Lower lobe of right lung (tissue), 2 donors: ENCODE results near the gene CRYBA2. TPM values are rescaled to one million over a fixed set of nuclear protein-coding genes. Genes with fewer than 3 reads are reported as not detected.

ENCODE experiments used
- ATAC-seq, 2 donors: fragments of 200-7000 bp; cut with Tn5 transposase; one replicate each; pipeline ENCODE4 v1.9.1; 2020 to 2022; ENCODE audit warnings: mild to moderate bottlenecking in 2 of 2, moderate library complexity in 2 of 2
- DNase-seq: peaks from one replicate; pipeline ENCODE4 v3.0.0-alpha.2; 2020
- H3K27ac ChIP-seq: fragments of 200-600 bp; one replicate; pipeline ENCODE4 v1.8.0; 2022
- H3K27me3 ChIP-seq: fragments of 200-600 bp; one replicate; pipeline ENCODE4 v1.8.0; 2022; ENCODE audit warnings: low read depth
- H3K36me3 ChIP-seq: fragments of 200-600 bp; one replicate; pipeline ENCODE4 v1.8.0; 2022; ENCODE audit warnings: mild to moderate bottlenecking
- H3K4me1 ChIP-seq: fragments of 200-600 bp; one replicate; pipeline ENCODE4 v1.8.0; 2022
- H3K4me3 ChIP-seq: fragments of 200-600 bp; one replicate; pipeline ENCODE4 v1.8.0; 2022; ENCODE audit warnings: mild to moderate bottlenecking
- H3K9me3 ChIP-seq: fragments of 200-600 bp; one replicate; pipeline ENCODE4 v1.8.0; 2022
- intact Hi-C: fragments of 100-400 bp; cut with DNase I; formaldehyde crosslinking; loops from one replicate; pipeline ENCODE4 v1.11.0; 2022
- total RNA-seq: library from RNA; stranded (reverse); fragmentation: NEBNext Ultra II Directional; extraction: Animal tissue kit (Norgen Biotek cat#: 25700); gene quantifications from one replicate; pipeline ENCODE4 v1.2.1, GENCODE V29; 2021
- TF ChIP-seq, protein P1 (sequence below): fragments of 200-600 bp; IDR thresholded peaks from one replicate; pipeline ENCODE4 v1.8.0; 2022; ENCODE audit warnings: antibody characterized with exemption, mild to moderate bottlenecking
- donor health status: DM: no; HTN: yes; CAD: no; lungs with severe emphysema.

The CRYBA2 gene
- total RNA-seq, 1 donor from 2014 or later: not detected

GRCh38 chr2:219037783-219038499 lies 44.7 kb upstream of the CRYBA2 start:
- Histone ChIP-seq H3K4me1 (no peaks in the 10 kb centered on the region), H3K36me3 (no peaks in the 10 kb centered on the region), H3K4me3 (no peak overlapping the region), H3K27me3 (peaks cover 47% of the 10 kb centered on the region), H3K27ac (no peak overlapping the region), H3K9me3 (no peaks in the 10 kb centered on the region)
- TF ChIP-seq, protein P1, sequence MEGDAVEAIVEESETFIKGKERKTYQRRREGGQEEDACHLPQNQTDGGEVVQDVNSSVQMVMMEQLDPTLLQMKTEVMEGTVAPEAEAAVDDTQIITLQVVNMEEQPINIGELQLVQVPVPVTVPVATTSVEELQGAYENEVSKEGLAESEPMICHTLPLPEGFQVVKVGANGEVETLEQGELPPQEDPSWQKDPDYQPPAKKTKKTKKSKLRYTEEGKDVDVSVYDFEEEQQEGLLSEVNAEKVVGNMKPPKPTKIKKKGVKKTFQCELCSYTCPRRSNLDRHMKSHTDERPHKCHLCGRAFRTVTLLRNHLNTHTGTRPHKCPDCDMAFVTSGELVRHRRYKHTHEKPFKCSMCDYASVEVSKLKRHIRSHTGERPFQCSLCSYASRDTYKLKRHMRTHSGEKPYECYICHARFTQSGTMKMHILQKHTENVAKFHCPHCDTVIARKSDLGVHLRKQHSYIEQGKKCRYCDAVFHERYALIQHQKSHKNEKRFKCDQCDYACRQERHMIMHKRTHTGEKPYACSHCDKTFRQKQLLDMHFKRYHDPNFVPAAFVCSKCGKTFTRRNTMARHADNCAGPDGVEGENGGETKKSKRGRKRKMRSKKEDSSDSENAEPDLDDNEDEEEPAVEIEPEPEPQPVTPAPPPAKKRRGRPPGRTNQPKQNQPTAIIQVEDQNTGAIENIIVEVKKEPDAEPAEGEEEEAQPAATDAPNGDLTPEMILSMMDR: no peak
- intact Hi-C loops: no loop called here
- DNase-seq (no peak), ATAC-seq (peak in 1 of 2 donors; percentile 29)

DNA sequence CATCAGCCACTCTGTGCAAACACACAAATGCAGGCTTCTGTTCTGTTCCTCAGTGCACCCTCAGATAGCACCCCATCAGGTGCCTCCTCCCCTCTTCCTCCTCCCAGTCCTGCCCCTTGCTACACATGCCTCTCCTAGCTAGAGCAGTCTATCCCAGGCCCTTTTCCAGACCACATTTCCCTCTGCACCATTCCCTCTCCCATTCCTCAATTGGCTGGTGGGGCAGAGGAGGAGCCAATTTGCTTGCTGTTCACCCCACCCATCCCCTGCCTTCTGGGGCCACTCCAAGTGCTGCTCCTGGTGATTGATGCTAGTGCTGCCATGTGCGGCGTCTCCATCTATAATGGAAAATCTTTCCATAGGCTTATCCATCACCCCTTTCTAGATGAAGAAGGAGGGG lies 42.7 kb upstream of the CRYBA2 start:
- Histone ChIP-seq H3K4me1 (no peaks in the 10 kb centered on the region), H3K27ac (no peak overlapping the region), H3K4me3 (no peak overlapping the region), H3K27me3 (peaks cover 45% of the 10 kb centered on the region), H3K9me3 (no peaks in the 10 kb centered on the region), H3K36me3 (no peaks in the 10 kb centered on the region)
- TF ChIP-seq, protein P1: no peak
- intact Hi-C loops: no loop called here
- no peak for ATAC-seq
- DNase-seq: no peak

DNA sequence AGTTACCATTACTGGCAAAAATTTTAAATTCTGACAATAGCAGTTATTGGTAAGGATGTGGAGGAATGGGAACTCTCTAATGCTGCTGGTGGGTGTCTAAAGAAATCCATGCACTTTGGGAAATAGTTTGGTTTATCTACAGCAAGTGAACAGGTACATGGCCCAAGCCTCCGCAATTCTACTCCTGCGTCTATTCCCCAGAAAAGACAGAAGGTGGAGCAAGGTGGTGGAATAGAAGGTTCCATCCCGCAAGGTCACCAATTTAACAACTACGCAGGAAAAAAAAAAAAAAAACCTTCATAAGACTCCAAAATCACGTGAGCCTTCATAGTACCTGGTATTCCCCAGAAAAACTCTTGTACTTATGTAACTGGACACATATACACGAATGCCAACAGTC lies 41.6 kb upstream of the CRYBA2 start:
- Histone ChIP-seq H3K4me1 (no peaks in the 10 kb centered on the region), H3K36me3 (no peaks in the 10 kb centered on the region), H3K27ac (no peak overlapping the region), H3K27me3 (peaks cover 45% of the 10 kb centered on the region), H3K9me3 (no peaks in the 10 kb centered on the region), H3K4me3 (no peak overlapping the region)
- no peak for ATAC-seq
- intact Hi-C loops: no loop called here
- TF ChIP-seq, protein P1: no peak
- DNase-seq: no peak

DNA sequence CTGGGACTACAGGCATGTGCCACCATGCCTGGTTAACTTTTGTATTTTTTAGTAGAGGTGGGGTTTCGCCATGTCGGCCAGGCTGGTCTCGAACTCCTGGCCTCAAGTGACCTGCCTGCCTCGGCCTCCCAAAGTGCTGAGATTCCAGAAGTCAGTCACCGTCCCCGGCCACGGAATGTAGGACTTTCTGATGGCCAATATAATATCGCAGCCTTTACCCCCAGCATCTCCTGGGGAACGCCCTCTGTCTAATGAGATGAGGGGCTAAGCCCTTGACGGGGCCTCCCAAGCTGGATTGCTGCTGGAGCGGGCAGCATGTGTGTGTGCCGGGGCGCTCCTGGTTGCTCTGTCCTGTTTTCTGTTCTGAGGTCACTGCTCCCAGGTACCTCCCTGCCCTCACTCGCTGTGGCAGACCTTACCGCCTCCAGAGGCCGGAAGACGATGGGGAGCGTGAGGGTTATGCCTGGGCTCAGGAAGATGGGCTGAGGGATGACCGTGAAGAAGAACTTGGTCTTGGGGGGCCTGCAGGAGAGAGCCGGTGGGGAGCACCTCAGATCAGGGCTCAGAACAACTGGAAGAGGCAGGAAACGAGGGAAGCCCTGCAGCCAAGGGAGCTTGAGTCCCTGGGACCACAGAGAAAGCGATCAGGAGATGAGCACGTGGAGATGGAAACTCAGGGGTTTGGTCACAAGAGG lies 39.0 kb upstream of the CRYBA2 start:
- Histone ChIP-seq H3K27ac (no peak overlapping the region), H3K9me3 (no peaks in the 10 kb centered on the region), H3K27me3 (peaks cover 44% of the 10 kb centered on the region), H3K36me3 (no peaks in the 10 kb centered on the region), H3K4me1 (no peaks in the 10 kb centered on the region), H3K4me3 (no peak overlapping the region)
- TF ChIP-seq, protein P1: no peak
- intact Hi-C loops: no loop called here
- ATAC-seq (no peak), DNase-seq (no peak)

GRCh38 chr2:219031005-219031738 lies 38.0 kb upstream of the CRYBA2 start:
- Histone ChIP-seq H3K27me3 (peaks cover 39% of the 10 kb centered on the region), H3K27ac (no peak overlapping the region), H3K4me3 (no peak overlapping the region), H3K4me1 (no peaks in the 10 kb centered on the region), H3K36me3 (no peaks in the 10 kb centered on the region), H3K9me3 (no peaks in the 10 kb centered on the region)
- TF ChIP-seq, protein P1: no peak
- DNase-seq (no peak), ATAC-seq (no peak)
- intact Hi-C loops: no loop called here
